Daoy (cell line): Measurements from ENCODE around the gene HILPDA. TPM values are rescaled to one million over a fixed set of nuclear protein-coding genes. Genes with fewer than 3 reads are reported as not detected.
"Not testable (repeated sequence)": the region's sequence is repeated elsewhere in the genome, so short reads cannot be mapped to it uniquely, and the experiment has no call there.

Experiments
- DNase-seq: peaks from one replicate; pipeline ENCODE4 v3.0.0-alpha.2; 2015; ENCODE audit warnings: low read depth
- total RNA-seq: library from RNA; depleted of rRNA; stranded (reverse); fragments of >200 nt; shearing (Covaris generic); gene quantifications from 2 replicates; pipeline ENCODE4 v1.2.3, GENCODE V29; 2014; rRNA removed

Gene HILPDA
- total RNA-seq, 1 experiment from 2014 or later = 37.4 TPM

- DNase-seq = not testable (repeated sequence)
Observed at GRCh38 chr7:128463345-128463744, 7.7 kb downstream of the HILPDA start.

GRCh38 chr7:128463933-128464332 lies 8.3 kb downstream of the HILPDA start:
- DNase-seq = not testable (repeated sequence)

DNA sequence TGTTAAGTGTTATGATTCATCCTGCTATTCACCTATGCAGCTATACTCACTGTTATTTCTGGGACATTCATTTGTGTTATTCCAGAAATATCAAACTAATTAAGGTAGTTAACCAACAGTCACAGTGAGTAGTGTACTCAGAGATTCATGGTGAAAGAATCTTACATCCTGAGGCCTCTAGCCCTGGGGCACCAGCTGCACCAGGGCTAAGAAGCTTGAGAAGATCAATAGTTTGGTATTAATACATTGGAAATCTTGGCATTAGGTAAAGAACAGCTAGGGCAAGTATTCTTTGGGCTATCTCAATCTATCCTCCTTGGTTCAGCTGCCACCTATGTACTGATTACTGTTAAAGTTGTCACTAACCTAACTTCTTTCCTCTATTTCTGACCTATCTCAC lies 11.2 kb downstream of the HILPDA start:
- not testable (repeated sequence) for DNase-seq

DNA sequence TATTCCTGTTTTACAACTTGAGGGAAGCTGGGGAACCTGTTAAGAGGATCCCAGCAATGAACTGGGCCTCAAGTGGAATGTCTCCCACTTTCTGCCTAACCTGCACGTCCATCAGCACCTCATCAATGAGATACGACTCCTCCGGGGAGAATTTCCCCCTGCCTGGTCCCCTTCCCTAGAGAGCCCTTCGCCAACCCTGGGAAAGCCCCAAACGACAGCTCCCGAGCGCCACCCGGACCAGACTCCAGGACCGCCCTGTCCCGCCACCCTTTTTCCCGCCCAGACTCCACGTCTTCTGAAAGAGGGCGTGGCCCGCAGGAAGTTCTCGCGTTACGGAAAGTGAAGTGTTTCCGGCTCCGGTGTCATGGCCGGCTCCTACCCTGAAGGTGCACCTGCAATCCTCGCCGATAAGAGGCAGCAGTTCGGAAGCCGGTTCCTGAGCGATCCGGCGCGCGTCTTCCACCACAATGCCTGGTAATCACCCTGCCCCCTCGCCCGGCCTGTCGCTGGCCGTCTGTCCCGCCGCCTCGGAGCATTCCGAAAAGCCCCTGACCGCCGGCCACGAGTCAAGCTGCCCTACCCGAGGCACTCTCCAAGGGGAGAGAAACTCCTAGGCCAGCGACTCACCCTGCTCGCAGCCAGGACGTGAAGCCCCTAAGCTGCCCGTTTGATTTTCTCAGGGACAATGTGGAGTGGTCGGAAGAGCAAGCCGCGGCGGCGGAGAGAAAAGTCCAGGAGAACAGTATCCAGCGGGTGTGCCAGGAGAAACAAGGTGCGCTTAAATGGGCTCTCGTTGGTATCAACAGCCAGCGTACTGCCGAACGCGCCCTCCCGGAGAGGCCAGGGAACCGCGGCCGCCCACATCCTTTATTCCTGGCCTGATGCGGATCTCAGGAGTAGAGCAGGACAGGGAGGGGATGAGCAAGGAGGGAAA lies 21.0 kb downstream of the HILPDA start, which contains the start of gene METTL2B:
TSS of gene METTL2B (plus strand) at position 347 of the 934 bp plus-strand sequence. CDS start at position 365, 18 bp downstream.
- peak; percentile 99 for DNase-seq

DNA sequence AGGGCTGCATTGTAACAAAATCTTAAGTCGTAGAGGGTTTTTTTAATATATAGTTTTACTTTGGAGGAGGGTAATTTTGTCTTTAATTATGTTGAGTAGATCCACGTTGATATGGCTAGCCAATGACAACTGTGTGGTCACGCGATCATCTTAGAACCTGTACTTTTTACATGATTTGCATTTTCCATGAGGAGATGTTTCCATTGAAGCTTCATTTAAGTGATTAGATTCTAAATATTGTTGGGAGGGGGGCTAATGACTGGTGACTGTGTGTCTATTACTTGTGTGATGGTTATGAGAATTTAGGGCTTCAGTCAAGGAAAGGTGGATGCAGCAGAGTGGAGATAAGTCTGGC lies 21.6 kb downstream of the HILPDA start:
- not testable (repeated sequence) for DNase-seq

- DNase-seq = not testable (repeated sequence)
Observed at GRCh38 chr7:128479082-128479481, 23.4 kb downstream of the HILPDA start.

- DNase-seq = not testable (repeated sequence)
Observed at GRCh38 chr7:128488134-128488533, 32.5 kb downstream of the HILPDA start.

- DNase-seq = no peak
Observed at GRCh38 chr7:128497405-128497804, 41.7 kb downstream of the HILPDA start.

- not testable (repeated sequence) for DNase-seq
Observed at GRCh38 chr7:128505416-128505815, 49.7 kb downstream of the HILPDA start.

- not testable (repeated sequence) for DNase-seq
Observed at GRCh38 chr7:128506819-128507218, 51.1 kb downstream of the HILPDA start.

GRCh38 chr7:128507321-128507993 lies 51.8 kb downstream of the HILPDA start:
- not testable (repeated sequence) for DNase-seq

Other genes starting within 250 kb of the HILPDA start
- gene LEP, start 214.6 kb upstream of the HILPDA start, total RNA-seq = not detected in 2 replicates
- gene RBM28, start 112.0 kb upstream of the HILPDA start, total RNA-seq = 63.4 and 63.5 TPM in 2 replicates
- not detected in 2 replicates for gene PRRT4, start 94.2 kb upstream of the HILPDA start, total RNA-seq
- gene IMPDH1, start 45.9 kb upstream of the HILPDA start, total RNA-seq = 76.1 and 81.1 TPM in 2 replicates
- gene METTL2B, start 20.9 kb downstream of the HILPDA start, total RNA-seq = 78.2 and 87.8 TPM in 2 replicates
- gene GARIN1A, start 216.4 kb downstream of the HILPDA start, total RNA-seq = 0.74 and 0.80 TPM in 2 replicates